Endodermal cell (in vitro differentiated cells): ENCODE data around the gene RPL18. TPM values are rescaled to one million over a fixed set of nuclear protein-coding genes. Genes with fewer than 3 reads are reported as not detected.

Source experiments
- DNase-seq: peaks from one replicate; pipeline ENCODE4 v3.0.0-alpha.2; 2017
- H3K27ac ChIP-seq: 2 replicates; pipeline ENCODE4 v1.5.1; 2013; ENCODE audit warnings: mild to moderate bottlenecking, low read depth, low read length, moderate library complexity
- H3K27me3 ChIP-seq: 2 replicates; pipeline ENCODE4 v1.6.1; 2013; ENCODE audit warnings: mild to moderate bottlenecking, low read length, moderate library complexity; ENCODE audit not compliant: insufficient read depth, control insufficient read depth, poor library complexity, severe bottlenecking
- H3K36me3 ChIP-seq: 2 replicates; pipeline ENCODE4 v1.7.0; 2013; ENCODE audit warnings: mild to moderate bottlenecking, low read length, moderate library complexity; ENCODE audit not compliant: control insufficient read depth, insufficient read depth
- H3K4me1 ChIP-seq: one replicate; pipeline ENCODE4 v1.7.0; 2013; ENCODE audit warnings: low read length; ENCODE audit not compliant: control insufficient read depth, insufficient read depth
- H3K4me3 ChIP-seq: 2 replicates; pipeline ENCODE4 v1.5.1; 2013; ENCODE audit warnings: mild to moderate bottlenecking, low read length, moderate library complexity
- H3K9ac ChIP-seq: 2 replicates; pipeline ENCODE4 v1.6.1; 2013; ENCODE audit warnings: mild to moderate bottlenecking, low read length, moderate library complexity; ENCODE audit not compliant: poor library complexity, severe bottlenecking; ENCODE audit errors: extremely low read depth
- H3K9me3 ChIP-seq: 2 replicates; pipeline ENCODE4 v1.6.1; 2013; ENCODE audit warnings: mild to moderate bottlenecking, low read length, moderate library complexity; ENCODE audit not compliant: control insufficient read depth
- H3K27ac Mint-ChIP-seq: 2 replicates; pipeline ENCODE4 v1.8.0; 2020; ENCODE audit warnings: mixed read lengths
- H3K27me3 Mint-ChIP-seq: 2 replicates; pipeline ENCODE4 v1.8.0; 2021; ENCODE audit warnings: mild to moderate bottlenecking, mixed read lengths; ENCODE audit not compliant: insufficient read depth
- H3K36me3 Mint-ChIP-seq: 2 replicates; pipeline ENCODE4 v1.8.0; 2020; ENCODE audit warnings: low read depth, mixed read lengths
- H3K4me1 Mint-ChIP-seq: 2 replicates; pipeline ENCODE4 v1.8.0; 2020; ENCODE audit warnings: mixed read lengths
- H3K4me3 Mint-ChIP-seq: 2 replicates; pipeline ENCODE4 v1.8.0; 2020; ENCODE audit warnings: mild to moderate bottlenecking, moderate library complexity, mixed read lengths
- H3K9me3 Mint-ChIP-seq: 2 replicates; pipeline ENCODE4 v1.8.0; 2020; ENCODE audit warnings: mild to moderate bottlenecking, mixed read lengths
- WGBS, 2 experiments: methylation state at CpG; one replicate each; pipeline versions ENCODE4 v1.1.5 to v1.1.7; 2013; ENCODE audit warnings: missing lambda C conversion rate in 2 of 2, mixed read lengths in 1 of 2; ENCODE audit not compliant: insufficient coverage in 1 of 2, insufficient read length in 1 of 2; 5-methylcytosine and 5-hydroxymethylcytosine counted together
- total RNA-seq, 2 donors: library from RNA; stranded (reverse); fragmentation: NEBNext Ultra II Directional in 1 of 2; extraction: Animal tissue kit (Norgen Biotek cat#: 25700) in 1 of 2; gene quantifications; 2 replicates in 1 of 2; 3 replicates in 1 of 2; pipeline ENCODE4 v1.2.1, GENCODE V29; 2021
- TF ChIP-seq, protein P1 (sequence below): fragments of 200-600 bp; sonication (generic); conservative IDR thresholded peaks from 2 replicates; pipeline ENCODE4 v1.5.0; 2021; ENCODE audit warnings: antibody characterized with exemption, mild to moderate bottlenecking

The RPL18 gene
- total RNA-seq, 2 donors from 2014 or later, result 1,531 to 1,574 TPM

DNA sequence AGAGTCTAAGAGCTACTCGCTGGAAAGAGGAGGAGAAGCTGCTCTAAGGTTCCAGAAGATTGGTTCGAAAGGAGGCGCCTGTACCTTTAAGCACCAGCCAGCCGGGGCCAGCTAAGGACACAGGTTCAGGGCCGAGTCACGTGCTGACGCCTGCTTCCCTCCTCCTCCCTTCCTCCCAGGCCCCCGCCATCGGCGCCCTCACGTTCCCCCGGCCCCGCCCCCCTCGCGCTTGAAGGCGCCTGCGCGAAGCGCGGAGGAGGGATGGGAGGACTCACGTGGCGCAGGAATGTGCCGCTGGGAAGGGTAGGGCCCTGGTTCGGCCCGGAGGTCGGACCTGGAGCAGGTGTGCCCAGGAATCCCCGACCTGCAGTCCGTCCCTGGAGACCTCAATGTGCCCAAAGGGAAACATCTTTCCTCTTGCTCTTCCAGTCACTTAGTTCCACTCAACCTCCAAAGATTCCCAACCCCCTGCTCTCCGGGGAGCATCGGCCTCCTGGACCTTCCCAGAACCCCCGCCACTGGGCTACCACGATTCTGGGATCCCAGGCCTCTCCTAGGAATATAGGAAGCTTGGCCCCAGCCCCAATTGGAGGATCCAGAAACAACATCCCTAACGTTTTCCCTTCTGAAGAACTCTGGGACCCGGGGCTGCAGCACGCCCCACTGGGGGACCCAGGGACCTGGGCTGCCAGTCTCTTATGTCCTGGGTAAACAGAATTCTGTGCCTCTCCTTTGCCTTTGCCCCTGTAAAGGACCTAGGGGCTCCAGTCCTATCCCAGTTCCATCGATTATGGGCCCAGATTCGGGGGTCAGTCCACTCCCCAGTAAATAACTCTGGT lies 15.7 kb upstream of the RPL18 start:
- Mint-ChIP-seq H3K27ac (peak overlapping the region; percentile 90), H3K4me1 (peaks cover 22% of the 10 kb centered on the region), H3K9me3 (peaks cover 2% of the 10 kb centered on the region), H3K27me3 (peaks cover 33% of the 10 kb centered on the region), H3K36me3 (peaks cover 9% of the 10 kb centered on the region), H3K4me3 (peak overlapping the region; percentile 43)
- DNase-seq, result peak; percentile 98
- Histone ChIP-seq H3K27ac (peak overlapping the region; percentile 69), H3K9me3 (no peaks in the 10 kb centered on the region), H3K27me3 (peaks cover 11% of the 10 kb centered on the region), H3K36me3 (no peaks in the 10 kb centered on the region), H3K4me1 (peaks cover 18% of the 10 kb centered on the region), H3K9ac (peak overlapping the region; percentile 23), H3K4me3 (peak overlapping the region; percentile 60)
- WGBS, 2 experiments, result 12 to 41% methylated on average over 8 to 37 of the region's 37 CpGs
- TF ChIP-seq, protein P1, sequence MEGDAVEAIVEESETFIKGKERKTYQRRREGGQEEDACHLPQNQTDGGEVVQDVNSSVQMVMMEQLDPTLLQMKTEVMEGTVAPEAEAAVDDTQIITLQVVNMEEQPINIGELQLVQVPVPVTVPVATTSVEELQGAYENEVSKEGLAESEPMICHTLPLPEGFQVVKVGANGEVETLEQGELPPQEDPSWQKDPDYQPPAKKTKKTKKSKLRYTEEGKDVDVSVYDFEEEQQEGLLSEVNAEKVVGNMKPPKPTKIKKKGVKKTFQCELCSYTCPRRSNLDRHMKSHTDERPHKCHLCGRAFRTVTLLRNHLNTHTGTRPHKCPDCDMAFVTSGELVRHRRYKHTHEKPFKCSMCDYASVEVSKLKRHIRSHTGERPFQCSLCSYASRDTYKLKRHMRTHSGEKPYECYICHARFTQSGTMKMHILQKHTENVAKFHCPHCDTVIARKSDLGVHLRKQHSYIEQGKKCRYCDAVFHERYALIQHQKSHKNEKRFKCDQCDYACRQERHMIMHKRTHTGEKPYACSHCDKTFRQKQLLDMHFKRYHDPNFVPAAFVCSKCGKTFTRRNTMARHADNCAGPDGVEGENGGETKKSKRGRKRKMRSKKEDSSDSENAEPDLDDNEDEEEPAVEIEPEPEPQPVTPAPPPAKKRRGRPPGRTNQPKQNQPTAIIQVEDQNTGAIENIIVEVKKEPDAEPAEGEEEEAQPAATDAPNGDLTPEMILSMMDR, result no peak

DNA sequence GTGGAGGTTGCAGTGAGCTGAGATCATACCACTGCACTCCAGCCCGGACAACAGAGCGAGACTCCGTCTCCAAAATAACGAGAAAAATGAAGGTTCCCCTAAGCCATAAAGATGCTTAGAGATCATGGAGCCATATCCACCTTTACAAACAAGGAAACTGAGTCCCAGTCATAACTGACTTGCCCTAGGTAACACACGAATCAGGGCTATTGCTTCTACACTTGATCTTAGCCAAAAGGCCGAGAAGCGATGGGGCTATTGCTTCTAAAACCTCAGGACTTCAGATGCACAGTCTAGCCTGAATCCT lies 15.0 kb upstream of the RPL18 start:
- peak overlapping the region; percentile 43 for H3K4me3 Mint-ChIP-seq
- 87 to 88% methylated on average over 6 to 7 of the region's 7 CpGs for WGBS, 2 experiments

DNA sequence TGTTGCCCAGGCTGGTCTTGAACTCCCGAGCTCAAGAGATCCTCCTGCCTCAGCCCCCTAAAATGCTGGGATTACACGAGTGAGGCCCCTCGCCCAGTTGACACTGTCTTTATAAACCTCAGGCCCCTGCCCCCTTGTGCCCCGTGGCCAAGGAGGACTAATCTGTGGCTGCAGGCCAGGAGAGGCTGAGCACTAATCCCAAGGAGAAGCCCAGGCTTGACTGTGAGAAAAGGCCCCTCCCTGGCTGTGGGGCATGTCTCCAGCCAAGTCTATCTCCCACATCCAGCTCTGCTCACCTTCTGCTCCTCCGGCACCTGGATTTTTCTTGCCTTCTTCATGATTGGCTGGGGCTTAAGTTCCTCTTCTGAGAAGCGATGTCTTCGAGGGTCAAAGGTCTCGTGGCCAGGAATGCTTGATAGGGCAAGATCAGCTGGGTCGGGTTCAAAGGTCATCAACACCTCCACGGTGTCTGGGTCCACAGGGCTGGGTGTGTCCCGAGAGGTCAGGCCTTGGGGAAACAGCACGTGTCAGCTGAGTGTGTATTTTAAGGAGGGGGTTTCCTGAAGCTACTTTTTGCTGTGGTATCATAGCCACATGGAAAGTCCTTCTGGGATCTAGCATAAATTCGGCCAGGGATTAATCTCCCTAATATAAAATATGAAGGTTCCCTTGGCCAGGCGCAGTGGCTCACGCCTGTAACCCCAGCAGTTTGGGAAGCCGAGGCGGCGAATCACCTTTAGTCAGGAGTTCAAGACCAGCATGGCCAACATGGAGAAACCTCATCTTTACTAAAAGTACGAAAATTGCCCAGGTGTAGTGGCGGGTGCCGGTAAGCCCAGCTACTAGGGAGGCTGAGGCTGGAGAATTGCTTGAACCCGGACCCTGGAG lies 14.4 kb upstream of the RPL18 start:
- no peak overlapping the region for H3K4me3 Mint-ChIP-seq

More for the DNA sequence above, 15.0 kb upstream of the RPL18 start:
- H3K9ac ChIP-seq, result no peak overlapping the region
- Mint-ChIP-seq H3K27me3 (peaks cover 26% of the 10 kb centered on the region), H3K27ac (peak overlapping the region; percentile 59), H3K4me1 (peaks cover 19% of the 10 kb centered on the region), H3K9me3 (peaks cover 1% of the 10 kb centered on the region), H3K36me3 (peaks cover 6% of the 10 kb centered on the region)
- no peak overlapping the region for H3K4me3 ChIP-seq
- no peak overlapping the region for H3K27ac ChIP-seq
- peaks cover 11% of the 10 kb centered on the region for H3K27me3 ChIP-seq
- H3K9me3 ChIP-seq, result no peaks in the 10 kb centered on the region
- no peak for DNase-seq
- no peaks in the 10 kb centered on the region for H3K36me3 ChIP-seq
- H3K4me1 ChIP-seq, result peaks cover 18% of the 10 kb centered on the region
- TF ChIP-seq, protein P1, result no peak

More for the DNA sequence above, 14.4 kb upstream of the RPL18 start:
- peak; percentile 56 for DNase-seq
- Histone ChIP-seq H3K9me3 (no peaks in the 10 kb centered on the region), H3K9ac (no peak overlapping the region), H3K27ac (no peak overlapping the region), H3K27me3 (peaks cover 11% of the 10 kb centered on the region), H3K4me1 (peaks cover 18% of the 10 kb centered on the region), H3K36me3 (peaks cover 2% of the 10 kb centered on the region), H3K4me3 (no peak overlapping the region)
- peak overlapping the region; percentile 39 for H3K27ac Mint-ChIP-seq
- 88 to 92% methylated on average over 19 to 22 of the region's 22 CpGs for WGBS, 2 experiments
- peaks cover 14% of the 10 kb centered on the region for H3K4me1 Mint-ChIP-seq
- H3K36me3 Mint-ChIP-seq, result peaks cover 10% of the 10 kb centered on the region
- TF ChIP-seq, protein P1, result no peak
- H3K9me3 Mint-ChIP-seq, result no peaks in the 10 kb centered on the region
- H3K27me3 Mint-ChIP-seq, result peaks cover 22% of the 10 kb centered on the region
